ENCODE data around the gene NIM1K.
"Not testable (repeated sequence)": the region's sequence is repeated elsewhere in the genome, so short reads cannot be mapped to it uniquely, and the experiment has no call there.

Gene NIM1K

DNA sequence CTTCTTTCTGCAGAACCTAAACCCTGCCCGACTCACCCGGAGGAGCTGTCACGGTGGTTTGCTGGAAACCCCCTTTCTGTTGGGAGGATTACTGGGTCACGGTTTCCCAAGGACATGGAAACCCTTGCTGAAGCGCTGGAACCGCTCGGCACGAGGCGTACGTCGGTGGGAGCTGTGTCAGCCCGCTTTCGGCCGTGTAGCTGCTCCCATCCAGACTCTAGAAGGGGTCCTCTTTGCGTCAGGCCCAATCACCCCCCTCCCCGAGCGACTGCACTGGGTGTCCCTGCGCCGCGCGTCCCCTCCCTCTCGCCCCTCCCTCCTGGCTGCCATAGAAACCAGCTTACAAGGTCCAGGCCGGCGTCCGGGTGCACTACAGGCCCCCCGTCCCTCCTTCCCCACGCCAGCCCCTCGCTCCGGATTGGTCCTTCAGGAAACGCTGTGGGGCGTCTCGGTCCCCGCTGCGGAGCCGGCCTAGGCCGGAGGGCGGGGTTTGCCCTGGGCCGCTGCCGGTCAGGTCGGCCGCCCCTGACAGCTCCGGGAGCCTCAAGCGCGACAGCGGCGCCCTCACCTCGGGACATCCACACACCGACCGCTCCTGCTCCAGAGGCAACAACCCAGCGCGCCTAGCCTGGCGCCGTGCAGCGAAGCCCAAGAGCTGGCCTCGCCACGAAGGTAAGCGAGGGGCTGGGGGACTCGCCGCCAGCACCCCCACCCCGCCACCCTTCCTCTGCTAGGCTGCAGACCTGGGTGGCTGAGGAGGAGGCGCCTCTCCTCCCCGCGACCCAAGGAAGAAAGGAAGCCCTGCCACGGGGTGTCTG, at the start of gene NIM1K:
Gene NIM1K (plus strand): TSS at position 486 of the 818 bp plus-strand sequence. CDS start 53,551 bp downstream, outside the sequence.
- peak; percentile 4 for DNase-seq (ENCODE audit: low spot score)

DNA sequence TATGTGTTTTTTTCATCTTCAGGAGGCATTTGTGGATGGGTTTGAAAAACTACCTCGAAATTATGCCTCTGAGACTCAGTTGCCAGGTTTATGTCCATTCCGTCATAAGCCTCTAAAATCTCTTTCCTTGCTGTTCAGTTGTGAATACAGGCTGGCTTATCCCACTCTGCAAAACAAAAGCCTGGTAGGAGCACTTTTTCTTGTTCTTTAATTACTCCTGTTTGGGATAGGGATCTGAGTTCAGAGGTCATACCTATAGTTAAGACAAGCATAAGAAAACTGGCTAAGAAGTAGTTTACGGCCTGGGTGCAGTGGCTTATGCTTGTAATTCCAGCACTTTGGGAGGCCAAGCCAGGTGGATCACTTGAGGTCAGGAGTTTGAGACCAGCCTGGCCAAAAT, 47.0 kb upstream of the NIM1K start:
- no peak for DNase-seq (ENCODE audit: low spot score)

DNA sequence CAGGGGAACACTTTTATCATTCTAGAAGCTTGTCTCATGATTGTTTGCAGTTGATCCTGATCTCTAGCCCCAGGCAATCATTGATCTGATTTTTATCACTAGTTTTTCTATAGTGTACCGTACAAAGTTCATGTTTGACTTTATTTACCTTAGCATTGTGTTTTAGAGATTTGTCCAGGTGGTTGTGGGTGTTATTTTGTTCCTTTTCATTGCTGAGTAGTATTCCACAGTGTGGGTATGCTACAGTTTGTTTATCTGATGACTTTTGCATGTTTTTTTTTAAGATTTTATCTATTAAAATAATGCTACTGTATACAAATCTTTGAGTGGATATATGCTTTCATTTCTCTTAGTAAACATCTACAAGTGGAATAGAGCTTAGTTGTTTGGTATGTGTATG, 45.1 kb upstream of the NIM1K start:
- no peak for DNase-seq (ENCODE audit: low spot score)

DNA sequence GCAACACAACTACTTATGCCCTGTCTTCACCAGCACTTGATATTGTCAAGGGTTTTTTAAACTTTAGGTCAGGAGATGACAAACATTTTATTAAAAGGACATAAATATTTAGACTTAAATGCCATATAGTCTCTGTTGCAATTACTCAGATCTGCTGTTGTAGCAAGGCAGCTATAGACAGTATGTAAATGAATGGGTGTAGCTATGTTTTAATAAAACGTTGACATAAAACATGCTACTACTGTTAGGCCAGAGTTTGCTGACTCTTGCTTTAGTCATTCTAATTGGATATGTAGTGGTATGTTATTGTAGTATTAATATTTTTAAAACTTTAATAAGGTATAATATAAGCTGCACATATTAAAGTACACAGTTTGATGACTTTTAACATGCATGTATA, 43.6 kb upstream of the NIM1K start:
- DNase-seq (ENCODE audit: low spot score) = no peak

DNA sequence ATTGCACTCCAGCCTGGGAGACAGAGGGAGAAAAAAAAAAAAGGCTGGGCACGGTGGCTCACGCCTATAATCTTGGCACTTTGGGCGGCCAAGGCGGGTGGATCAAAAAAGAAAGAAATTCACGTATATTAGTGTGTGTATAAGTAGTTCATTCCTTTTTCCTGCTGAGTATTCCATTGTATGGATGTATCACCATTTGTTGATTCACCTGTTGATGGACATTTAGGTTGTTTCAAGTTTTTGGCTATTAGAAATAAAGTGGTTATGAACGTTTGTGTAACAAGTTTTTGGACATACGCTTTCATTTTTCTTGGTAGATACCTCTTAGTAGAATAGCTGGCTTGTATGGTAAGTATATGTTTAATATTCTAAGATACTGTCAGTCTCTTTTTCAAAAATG, 42.8 kb upstream of the NIM1K start:
- DNase-seq (ENCODE audit: low spot score) = no peak

DNA sequence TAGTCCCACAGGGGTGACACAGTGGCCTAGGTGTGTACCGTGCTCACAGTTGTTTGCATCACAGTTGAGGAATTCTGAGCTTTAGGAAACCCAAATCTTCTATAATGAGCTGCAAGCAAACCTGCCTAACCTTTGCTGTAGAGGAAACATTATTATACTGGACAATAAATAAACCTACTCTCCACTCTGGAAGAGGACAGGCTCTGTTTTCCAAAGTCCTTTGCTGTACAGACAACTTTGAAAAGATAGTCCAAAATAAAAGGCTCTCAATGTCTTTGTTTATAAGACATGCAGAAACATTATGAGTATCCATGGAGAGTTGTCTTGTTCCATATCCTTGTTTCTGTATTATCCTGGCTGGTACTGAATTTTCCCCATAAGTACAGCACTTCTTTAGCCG, 42.0 kb upstream of the NIM1K start:
- DNase-seq (ENCODE audit: low spot score) = no peak

DNA sequence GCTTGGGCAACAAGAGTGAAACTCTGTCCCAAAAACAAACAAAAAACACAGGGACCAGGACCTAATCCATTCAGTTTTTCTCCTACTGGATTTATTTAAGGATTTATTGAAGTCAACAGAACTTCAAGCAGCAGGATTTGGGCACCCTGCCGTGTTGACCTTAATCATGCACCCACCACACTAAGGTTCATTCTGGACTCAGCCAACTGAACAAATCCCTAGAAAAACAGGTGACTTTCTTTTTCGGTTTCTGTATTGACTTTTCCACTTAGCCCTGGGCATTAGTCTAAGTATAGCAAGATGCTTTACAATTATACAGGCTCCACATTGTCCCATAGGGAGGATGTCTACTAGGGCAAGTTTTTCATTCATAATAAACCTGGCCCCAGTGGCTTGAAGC, 41.3 kb upstream of the NIM1K start:
- DNase-seq (ENCODE audit: low spot score) = no peak

DNA sequence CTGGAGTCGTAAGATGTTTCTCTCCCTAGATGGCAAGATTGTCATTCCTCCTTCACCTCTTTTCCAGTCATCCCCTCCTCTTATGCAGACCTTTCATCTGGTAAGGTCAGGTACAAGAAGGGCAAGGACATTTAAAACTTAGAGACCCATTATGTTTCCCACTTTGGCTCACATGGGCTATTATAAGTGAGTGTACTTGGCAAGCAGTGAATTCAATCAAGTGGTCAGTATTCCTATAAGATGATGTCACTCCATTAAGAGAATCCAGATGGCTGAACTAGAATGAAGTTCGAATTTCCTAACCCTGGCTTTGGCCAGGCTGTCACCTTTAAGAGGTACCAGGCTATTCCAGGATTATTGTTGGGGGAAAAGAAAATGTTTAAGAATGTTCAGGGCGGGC, 39.1 kb upstream of the NIM1K start:
- no peak for DNase-seq (ENCODE audit: low spot score)

DNA sequence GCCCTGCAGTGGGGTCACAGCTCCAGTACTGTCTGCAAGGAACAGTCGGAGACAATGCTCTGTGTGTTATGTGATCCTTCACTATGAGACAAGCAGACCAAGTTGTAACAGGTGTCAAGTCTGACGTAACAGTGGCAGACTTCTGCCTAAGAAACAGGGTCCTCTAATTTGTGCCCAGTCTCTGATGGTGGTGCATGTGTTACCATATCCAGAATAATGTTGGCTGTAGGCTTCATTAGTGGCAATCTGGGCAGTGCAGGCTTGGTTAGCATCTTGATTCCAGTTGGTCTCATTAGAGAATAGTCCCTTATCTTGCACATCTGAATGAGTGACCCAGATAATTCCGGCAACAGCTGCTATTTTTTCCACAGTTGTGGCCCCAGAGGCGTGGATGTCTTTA, 37.6 kb upstream of the NIM1K start:
- no peak for DNase-seq (ENCODE audit: low spot score)

DNA sequence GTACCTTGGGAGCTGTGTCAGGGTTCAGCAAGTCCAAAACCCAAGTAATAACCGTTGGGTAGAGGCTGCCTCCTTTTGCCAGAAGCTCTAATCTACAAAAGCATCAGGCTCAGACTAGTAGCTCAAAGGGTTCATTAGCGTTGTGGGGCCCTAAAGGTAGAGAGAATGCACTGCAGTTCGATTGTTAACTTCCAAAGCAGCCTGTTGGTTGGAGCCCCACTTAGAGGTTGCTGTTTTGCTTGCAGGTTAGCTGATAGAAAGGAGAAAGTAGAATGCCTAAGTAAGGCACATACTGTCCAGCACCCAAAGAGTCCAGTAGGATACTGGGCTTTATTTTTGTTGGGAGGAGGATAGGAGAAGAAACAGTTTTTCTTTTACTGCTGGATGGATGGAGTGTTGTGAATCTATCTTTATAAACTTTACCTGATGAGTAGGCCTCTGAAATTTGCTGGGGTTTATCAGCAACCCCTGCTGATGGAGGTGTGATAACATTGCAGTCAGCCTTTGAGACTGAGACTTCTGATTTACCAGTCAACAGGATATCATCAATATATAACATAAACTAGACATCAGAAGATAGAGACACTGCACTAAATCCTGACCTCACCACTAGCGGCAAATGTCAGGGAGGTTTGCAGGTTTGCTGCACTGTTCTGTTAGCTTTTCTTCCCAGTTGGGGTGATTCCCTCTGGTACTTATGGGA, 36.5 kb upstream of the NIM1K start:
- no peak for DNase-seq (ENCODE audit: low spot score)

DNA sequence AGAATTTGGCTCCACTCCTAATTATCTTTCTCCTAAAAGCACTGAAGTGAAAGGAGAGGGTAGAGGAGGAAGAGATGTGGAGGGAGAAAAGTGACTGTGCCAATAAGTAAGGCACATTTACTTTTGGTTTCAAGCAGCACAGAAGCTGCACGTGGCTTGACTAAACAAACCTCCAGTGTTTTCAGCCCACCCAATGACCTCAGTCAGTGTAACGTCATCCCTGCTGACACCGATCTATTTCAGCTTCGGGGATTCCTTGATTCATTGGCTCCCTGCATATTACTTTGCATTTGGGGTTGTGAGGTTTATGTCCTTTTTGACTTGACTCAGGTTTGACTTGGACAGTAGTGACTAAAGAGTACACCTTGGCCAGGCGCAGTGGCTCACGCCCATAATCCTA, 35.6 kb upstream of the NIM1K start:
- no peak for DNase-seq (ENCODE audit: low spot score)

DNA sequence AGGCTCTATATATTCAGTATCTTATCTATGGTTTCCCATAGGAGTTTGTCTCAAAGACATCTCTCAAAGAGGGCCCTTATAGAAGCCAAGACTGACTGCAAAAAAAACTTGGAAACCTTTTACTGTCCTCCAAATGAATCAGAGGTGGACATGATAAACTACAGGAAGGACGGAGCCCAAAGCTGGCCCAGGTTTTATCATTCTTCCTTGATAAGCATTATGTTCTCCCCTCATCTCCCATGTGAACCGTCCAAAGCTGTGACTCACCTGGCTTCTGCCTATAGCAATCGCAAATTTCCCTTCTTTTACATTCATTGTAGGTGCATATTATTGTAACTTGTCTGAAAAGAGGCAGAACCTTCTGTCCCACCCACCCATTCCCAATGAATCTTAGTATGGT, 35.0 kb upstream of the NIM1K start:
- DNase-seq (ENCODE audit: low spot score) = no peak

DNA sequence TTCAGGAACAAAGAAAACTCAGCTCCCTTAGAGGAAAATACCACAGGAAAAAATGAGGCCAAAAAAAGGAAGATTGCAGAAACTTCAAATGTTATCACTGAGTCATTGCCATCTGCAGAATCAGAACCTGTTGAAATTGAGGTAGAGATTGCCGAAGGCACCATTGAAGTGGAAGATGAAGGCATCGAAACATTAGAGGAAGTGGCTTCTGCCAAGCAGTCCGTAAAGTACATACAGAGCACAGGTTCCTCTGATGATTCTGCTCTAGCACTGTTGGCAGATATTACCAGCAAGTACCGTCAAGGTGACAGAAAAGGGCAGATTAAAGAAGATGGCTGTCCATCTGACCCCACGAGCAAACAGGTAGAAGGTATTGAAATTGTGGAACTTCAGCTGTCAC, 30.8 kb upstream of the NIM1K start:
- DNase-seq (ENCODE audit: low spot score) = peak; percentile 27

DNA sequence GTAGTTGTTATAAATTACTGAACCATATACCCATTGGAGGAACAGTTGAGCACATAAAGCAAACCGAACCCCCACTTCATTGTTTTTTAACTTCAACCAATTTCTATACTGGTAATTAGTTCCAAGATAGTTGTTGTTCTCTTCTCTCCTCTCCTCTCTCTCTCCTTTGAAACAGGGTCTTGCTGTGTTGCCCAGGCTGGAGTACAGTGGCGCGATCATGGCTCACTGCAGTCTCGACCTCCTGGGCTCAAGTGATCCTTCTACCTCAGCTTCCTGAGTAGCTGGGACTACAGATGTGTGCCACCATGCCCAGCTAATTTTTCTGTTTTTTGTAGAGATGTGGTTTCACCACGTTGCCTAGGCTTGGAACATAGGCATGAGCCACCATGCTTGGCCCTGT, 27.2 kb upstream of the NIM1K start:
- DNase-seq (ENCODE audit: low spot score) = not testable (repeated sequence)

DNA sequence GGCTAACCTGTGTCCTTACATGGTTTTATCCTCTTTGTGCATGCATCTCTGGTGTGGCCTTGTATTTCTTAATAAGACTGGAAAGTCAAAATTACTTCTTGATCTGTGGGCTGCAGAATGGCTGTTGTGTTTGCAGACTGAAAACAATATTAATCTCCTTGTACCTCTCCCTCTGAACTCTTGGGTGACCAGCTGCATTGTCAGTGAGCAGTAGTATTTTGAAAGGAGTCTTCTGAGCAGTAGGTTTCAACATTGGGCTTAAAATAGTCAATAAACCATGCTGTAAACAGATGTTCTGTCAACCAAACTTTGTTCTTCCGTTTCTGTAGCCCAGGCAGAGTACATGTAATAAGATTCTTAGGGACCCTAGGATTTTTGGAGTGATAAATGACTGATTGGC, 26.7 kb upstream of the NIM1K start:
- no peak for DNase-seq (ENCODE audit: low spot score)

DNA sequence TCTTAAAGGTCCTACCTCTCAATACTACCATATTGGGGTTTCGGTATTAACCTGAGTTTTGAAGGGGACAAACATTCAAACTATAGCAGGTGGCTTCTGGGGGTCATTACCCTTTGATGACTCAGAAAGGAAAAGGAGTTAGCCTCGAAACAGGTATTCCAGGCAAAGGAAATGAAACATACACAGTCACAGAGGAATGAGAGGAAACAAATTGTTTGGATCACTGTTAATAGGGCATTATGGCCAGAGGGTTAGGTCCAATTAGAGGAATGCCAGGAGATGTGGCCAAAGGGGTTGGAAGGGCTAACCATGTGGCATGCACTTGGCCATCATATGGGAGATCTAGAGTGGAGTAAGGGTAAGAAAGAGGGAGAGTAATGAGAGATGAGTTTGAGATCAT, 23.9 kb upstream of the NIM1K start:
- no peak for DNase-seq (ENCODE audit: low spot score)

DNA sequence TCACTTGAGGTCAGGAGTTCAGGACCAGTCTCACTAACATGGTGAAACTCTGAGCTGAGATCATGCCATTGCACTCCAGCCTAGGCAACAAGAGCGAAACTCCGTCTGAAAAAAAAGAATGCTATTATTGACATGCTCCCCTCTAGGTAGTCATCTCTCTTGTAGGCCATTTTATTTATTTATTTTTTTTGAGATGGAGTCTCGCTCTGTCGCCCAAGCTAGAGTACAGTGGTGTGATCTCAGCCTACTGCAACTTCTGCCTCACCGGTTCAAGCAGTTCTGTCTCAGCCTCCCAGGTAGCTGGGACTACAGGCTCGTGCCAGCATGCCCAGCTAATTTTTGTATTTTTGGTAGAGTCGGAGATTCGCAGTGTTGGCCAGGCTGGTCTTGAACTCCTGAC, 20.6 kb upstream of the NIM1K start:
- DNase-seq (ENCODE audit: low spot score) = no peak

DNA sequence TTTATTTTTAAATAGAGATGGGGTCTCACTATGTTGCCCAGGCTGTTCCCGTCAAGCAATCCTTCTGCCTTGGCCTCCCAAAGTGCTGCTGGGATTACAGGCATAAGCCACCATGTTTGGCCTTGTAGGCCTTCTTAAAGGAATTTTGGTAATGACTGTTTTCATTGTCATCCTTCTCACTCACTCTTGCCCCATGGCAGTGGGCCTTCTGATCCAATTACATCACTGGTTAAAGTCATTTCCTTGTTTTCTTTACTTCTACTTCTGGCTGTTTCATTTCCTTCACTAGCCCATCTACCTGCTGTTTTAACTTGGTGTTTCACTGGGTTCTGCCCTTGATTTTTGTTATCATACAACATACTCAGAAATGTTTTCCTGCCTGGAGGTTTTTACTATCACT, 20.1 kb upstream of the NIM1K start:
- DNase-seq (ENCODE audit: low spot score) = no peak

DNA sequence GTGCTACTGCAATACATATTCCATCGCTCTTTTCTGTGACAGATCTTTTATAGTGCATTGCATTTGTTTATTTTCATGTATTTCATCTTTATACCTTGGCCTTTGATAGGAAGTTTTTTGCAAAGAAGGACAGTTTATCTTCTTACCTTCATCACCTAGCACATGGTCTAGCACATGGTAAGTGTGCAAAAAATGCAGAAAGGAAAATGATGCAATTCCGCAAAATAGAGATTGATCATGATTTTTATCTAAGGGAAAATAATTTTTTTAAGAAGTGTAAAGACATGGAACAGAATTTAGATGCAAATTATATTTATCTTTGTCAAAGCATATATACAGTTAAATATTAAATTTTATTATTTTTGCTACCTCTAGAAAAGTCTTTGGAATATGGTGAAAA, 19.2 kb upstream of the NIM1K start:
- no peak for DNase-seq (ENCODE audit: low spot score)

DNA sequence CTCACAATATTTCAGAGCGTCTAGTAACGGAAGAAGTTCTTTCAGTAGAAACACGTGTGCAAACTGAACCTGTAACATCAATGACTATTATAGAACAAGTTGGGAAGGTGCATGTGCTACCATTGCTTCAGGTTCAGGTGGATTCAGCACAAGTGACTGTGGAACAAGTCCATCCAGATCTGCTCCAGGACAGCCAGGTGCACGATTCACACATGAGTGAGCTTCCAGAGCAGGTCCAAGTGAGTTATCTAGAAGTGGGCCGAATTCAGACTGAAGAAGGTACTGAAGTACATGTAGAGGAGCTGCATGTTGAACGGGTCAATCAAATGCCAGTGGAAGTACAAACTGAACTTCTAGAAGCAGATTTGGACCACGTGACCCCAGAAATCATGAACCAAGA, 17.4 kb upstream of the NIM1K start:
- no peak for DNase-seq (ENCODE audit: low spot score)

DNA sequence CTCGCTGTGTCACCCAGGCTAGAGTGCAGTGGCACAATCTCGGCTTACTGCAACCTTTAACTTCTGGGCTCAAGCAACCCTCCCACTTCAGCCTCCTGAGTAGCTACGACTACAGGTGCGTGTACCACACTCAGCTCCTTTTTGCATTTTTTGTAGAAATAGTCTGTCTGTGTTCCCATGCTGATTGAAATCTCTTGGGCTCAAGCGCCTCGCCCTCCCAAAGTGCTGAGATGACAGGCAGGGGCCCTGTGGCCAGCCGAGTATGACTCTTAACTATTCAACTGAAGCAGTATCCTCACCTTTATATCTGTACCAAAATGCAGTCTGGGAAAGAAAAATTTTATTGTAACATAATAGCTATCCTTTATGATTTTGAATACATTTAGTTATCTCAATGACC, 12.2 kb upstream of the NIM1K start:
- DNase-seq (ENCODE audit: low spot score) = no peak

DNA sequence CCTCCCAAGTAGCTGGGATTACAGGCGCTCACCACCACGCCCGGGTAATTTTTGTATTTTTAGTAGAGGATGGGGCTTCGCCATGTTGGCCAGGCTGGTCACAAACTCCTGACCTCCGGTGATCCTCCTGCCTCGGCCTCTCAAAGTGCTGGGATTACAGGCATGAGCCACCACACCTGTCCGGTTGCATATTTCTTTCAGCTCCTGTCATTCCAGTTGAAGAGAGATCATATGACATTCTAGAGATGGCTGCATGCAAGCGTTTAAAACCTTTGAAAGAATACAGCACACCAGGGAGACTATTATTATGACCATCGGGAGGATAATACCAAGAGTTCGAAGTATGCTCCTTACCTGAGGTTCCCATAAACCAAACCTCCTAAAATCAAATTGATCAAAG, 9.6 kb upstream of the NIM1K start:
- no peak for DNase-seq (ENCODE audit: low spot score)

DNA sequence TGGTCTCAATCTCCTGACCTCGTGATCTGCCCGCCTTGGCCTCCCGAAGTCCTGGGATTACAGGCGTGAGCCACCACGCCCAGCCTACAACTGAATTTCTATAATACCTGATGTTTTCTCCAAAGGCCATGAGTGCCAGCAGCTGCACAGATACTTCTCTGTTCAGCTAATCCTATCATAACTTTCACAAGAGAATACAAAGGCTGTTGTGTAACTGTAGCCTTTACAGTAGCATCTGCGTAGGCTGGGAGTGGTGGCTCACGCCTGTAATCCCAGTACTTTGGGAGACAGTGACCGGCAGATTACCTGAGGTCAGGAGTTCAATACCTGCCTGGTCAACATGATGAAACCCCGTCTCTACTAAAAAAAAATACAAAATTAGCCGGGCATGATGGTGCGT, 8.9 kb upstream of the NIM1K start:
- DNase-seq (ENCODE audit: low spot score) = not testable (repeated sequence)
